IPS-20b (cell line): ENCODE measurements around the gene ADAM10.

ENCODE experiments used
- H3K27ac ChIP-seq: one replicate; pipeline ENCODE4 v1.5.1; 2013; ENCODE audit warnings: low read length
- H3K27me3 ChIP-seq: 2 replicates; pipeline ENCODE4 v1.6.1; 2013; ENCODE audit warnings: mild to moderate bottlenecking, low read length, inconsistent platforms; ENCODE audit not compliant: insufficient read depth
- H3K36me3 ChIP-seq: 2 replicates; pipeline ENCODE4 v1.6.1; 2013; ENCODE audit warnings: low read depth, mild to moderate bottlenecking, inconsistent platforms, low read length, moderate library complexity; ENCODE audit not compliant: insufficient read depth
- H3K4me1 ChIP-seq: 2 replicates; pipeline ENCODE4 v1.6.1; 2013; ENCODE audit warnings: mild to moderate bottlenecking, control low read depth, inconsistent platforms, low read length, moderate library complexity; ENCODE audit not compliant: insufficient read depth
- H3K4me3 ChIP-seq: 2 replicates; pipeline ENCODE4 v1.5.1; 2013; ENCODE audit warnings: mild to moderate bottlenecking, low read length, inconsistent platforms
- H3K9ac ChIP-seq: 2 replicates; pipeline ENCODE4 v1.6.1; 2013; ENCODE audit warnings: low read depth, mild to moderate bottlenecking, inconsistent platforms, low read length, moderate library complexity
- H3K9me3 ChIP-seq: 2 replicates; pipeline ENCODE4 v1.6.1; 2013; ENCODE audit warnings: mild to moderate bottlenecking, low read depth, low read length, inconsistent platforms; ENCODE audit not compliant: insufficient read depth

The ADAM10 gene

DNA sequence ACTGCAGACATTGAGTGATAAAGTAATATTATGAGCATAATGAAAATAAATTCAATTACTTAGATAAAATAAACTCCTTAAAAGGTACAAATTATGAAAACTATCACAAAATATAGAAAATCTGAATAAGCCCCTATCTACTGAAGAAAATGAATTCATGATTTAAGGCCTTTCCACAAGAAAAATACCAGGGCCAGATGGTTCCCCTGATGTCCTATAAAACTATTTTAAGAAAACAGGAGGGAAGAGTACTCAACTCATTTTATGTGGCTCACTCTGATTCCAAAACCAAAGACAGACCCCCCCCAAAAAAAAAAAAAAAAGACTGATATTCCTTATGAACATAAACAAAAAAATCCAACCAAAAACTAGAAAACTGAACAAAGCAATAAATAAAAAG is 59.9 kb downstream of the ADAM10 start:
- no peaks in the 10 kb centered on the region for H3K9me3 ChIP-seq
- H3K27me3 ChIP-seq = no peaks in the 10 kb centered on the region
- H3K4me3 ChIP-seq = no peak overlapping the region
- no peak overlapping the region for H3K27ac ChIP-seq
- H3K36me3 ChIP-seq = peaks cover 7% of the 10 kb centered on the region; the same call in 1 of the 2 replicates
- H3K9ac ChIP-seq = no peak overlapping the region
- H3K4me1 ChIP-seq = no peaks in the 10 kb centered on the region; the same call in 1 of the 2 replicates

DNA sequence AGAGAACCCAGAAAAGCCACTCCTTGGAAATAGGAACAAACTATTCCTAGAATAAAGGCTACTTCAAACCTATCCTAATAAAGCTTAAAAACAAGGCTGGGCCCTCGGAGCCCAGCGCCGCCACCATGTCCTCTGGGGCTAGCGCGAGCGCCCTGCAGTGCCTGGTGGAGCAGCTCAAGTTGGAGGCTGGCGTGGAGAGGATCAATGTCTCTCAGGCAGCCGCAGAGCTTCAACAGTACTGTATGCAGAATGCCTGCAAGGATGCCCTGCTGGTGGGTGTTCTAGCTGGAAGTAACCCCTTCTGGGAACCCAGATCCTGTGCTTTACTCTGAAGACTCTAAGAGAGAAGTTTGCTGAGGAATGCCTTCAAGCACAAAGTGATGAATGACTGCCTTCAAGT is 63.2 kb downstream of the ADAM10 start:
- Histone ChIP-seq H3K4me1 (no peaks in the 10 kb centered on the region; the same call in 1 of the 2 replicates), H3K27ac (no peak overlapping the region), H3K27me3 (no peaks in the 10 kb centered on the region), H3K9ac (no peak overlapping the region), H3K4me3 (no peak overlapping the region), H3K36me3 (no peaks in the 10 kb centered on the region), H3K9me3 (no peaks in the 10 kb centered on the region)

DNA sequence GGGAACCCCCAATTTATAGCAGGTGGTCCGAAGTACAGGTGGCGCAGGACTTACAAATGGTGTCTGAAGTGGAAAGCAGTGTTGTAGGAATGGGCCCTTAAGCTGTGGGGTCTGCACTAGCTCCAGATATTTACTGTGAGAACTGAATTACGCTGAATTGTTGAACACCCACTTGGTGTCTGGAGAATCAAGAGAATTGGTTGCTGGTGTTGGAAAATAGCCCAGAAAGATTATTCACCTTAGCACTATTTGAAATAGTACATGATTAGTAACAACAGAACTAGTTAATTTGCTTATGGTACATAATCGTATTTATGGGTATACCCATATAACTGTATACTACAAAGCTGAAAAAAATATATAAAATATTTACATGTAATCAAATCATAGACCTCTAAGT is 64.8 kb downstream of the ADAM10 start:
- Histone ChIP-seq H3K36me3 (no peaks in the 10 kb centered on the region), H3K4me1 (no peaks in the 10 kb centered on the region; the same call in 1 of the 2 replicates), H3K9me3 (no peaks in the 10 kb centered on the region), H3K9ac (no peak overlapping the region), H3K4me3 (no peak overlapping the region), H3K27ac (no peak overlapping the region), H3K27me3 (no peaks in the 10 kb centered on the region)

DNA sequence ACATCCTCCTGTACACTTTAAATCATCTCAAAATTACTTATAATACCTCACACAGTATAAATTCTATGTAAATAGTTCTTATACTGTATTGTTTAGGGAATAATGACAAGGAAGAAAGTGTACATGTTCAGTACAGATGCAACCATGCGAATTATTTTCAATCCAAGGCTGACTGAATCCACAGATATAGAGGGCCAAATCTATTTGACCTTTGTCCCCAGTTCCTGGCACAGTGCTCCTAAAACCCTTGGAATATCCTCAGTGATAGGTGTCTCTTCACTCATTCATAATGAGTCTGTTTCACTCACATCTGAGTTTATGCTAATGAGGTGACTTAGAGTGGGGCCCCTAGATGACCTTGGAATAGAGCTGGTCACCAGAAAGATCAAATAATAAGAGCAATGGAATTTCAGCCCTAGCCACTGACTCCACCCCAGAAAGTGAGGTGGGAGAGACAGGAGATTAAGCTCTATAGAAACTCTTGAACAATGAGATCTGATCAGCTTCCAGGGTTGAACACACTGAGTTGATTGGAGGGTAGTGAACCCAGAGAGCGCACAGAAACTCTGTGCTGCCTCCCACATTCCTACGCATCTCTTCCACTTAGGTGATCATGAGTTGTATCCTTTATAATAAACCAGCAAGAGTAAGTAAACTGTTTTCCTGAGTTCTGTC is 65.3 kb downstream of the ADAM10 start:
- Histone ChIP-seq H3K27ac (no peak overlapping the region), H3K9ac (no peak overlapping the region), H3K4me1 (no peaks in the 10 kb centered on the region; the same call in 1 of the 2 replicates), H3K9me3 (no peaks in the 10 kb centered on the region), H3K4me3 (no peak overlapping the region), H3K36me3 (no peaks in the 10 kb centered on the region), H3K27me3 (no peaks in the 10 kb centered on the region)

DNA sequence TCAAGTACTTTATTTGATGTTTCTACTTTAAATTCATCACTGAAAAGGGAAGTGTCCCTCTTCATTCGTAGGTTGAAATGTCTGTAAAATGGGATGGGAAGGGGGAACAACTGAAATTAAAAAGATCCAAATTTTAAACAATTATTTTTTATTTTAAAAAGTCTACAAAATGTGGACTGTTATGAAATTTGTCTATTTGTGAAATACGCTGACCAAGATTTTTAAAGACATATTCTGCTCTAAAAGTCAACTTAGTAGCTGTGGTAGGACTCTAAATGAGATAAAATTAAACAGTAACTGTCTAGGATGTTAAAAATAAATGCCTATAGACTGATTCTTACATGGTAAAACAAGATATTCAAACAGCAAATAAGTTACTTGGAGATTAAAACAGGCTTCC is 67.3 kb downstream of the ADAM10 start:
- no peak overlapping the region for H3K4me3 ChIP-seq
- H3K4me1 ChIP-seq = no peaks in the 10 kb centered on the region; the same call in 1 of the 2 replicates
- H3K27ac ChIP-seq = no peak overlapping the region
- H3K27me3 ChIP-seq = no peaks in the 10 kb centered on the region
- H3K36me3 ChIP-seq = no peaks in the 10 kb centered on the region
- H3K9ac ChIP-seq = no peak overlapping the region
- no peaks in the 10 kb centered on the region for H3K9me3 ChIP-seq

DNA sequence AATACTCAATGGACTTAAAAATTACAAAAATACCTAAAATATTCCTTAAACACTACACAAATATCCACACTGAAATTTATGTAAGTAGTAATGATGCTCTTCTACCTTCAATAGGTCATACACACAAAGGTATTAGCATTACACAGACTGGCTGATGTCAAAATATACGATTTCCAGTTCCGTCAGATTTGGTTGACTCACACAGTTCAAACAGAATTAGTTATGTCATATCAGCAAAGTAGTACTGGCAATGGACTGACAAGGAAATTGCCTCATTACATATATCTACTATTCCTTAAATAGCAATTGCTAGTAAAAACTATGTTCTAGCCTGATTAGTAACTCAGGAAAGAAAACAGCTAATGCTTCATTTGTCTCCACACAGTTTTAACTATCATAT is 70.8 kb downstream of the ADAM10 start:
- Histone ChIP-seq H3K36me3 (0 out of 2 replicates have a peak, but pooled peaks cover 3% of the 10 kb centered on the region), H3K27ac (no peak overlapping the region), H3K9me3 (no peaks in the 10 kb centered on the region), H3K4me3 (no peak overlapping the region), H3K4me1 (no peaks in the 10 kb centered on the region), H3K27me3 (no peaks in the 10 kb centered on the region), H3K9ac (no peak overlapping the region)

DNA sequence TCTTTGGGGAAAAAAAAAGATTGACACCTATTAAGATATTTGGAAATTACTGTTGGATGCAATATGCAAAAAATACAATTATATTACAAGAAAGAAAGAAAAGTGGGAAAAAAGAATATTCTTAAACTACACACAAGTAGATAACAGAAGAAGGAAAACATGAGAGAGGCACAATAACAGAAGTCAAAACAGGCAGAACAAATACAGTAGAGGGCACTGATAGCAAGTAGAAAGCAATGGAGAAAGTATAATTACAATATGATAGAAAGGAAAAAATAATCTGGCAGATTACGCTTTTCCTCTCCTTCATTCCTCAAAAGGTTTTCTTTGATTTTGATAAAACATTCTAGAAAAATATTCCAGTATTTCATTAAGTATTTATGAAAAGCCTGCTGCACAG is 72.1 kb downstream of the ADAM10 start:
- H3K4me3 ChIP-seq = no peak overlapping the region
- H3K27me3 ChIP-seq = no peaks in the 10 kb centered on the region
- H3K4me1 ChIP-seq = no peaks in the 10 kb centered on the region
- H3K9ac ChIP-seq = no peak overlapping the region
- no peak overlapping the region for H3K27ac ChIP-seq
- H3K36me3 ChIP-seq = 0 out of 2 replicates have a peak, but pooled peaks cover 3% of the 10 kb centered on the region
- no peaks in the 10 kb centered on the region for H3K9me3 ChIP-seq

DNA sequence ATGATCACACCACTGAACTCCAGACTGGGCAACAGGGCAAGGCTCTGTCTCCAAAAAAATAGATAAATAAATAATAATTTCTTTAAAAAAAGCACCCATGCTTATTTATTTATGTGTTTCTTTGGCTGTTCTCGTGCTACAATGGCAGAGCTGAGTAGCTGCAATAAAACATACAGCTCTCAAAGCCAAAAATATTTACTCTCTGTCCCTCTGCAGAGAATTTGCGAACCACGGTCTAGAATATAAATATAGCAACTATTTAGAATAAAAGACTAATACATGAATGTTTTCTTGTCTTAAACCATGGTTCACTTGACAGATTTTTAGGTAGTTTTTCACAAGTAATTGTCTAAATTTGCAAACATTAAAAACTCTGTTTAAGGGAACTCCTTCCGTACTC is 72.7 kb downstream of the ADAM10 start:
- H3K27ac ChIP-seq = no peak overlapping the region
- no peak overlapping the region for H3K9ac ChIP-seq
- no peaks in the 10 kb centered on the region for H3K4me1 ChIP-seq
- H3K36me3 ChIP-seq = 0 out of 2 replicates have a peak, but pooled peaks cover 3% of the 10 kb centered on the region
- H3K9me3 ChIP-seq = no peaks in the 10 kb centered on the region
- H3K4me3 ChIP-seq = no peak overlapping the region
- H3K27me3 ChIP-seq = no peaks in the 10 kb centered on the region

DNA sequence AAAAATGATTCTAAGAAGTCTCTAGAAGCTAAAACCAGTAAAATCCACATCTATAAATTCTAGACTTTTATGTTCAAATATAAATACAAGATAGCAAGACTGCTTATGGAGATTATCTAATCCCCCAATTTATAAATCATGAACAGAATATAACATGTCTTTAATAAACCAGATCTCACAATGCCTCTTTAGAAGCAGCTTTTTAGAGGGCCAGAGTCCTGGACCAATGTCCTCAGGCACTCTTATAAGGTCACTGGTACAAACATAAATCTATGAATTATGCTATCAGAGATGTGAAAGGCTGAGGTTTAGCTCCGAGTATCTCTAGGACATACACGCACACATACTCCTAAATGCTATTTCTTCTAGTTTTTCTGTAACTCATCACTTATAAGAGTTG is 78.3 kb downstream of the ADAM10 start:
- Histone ChIP-seq H3K36me3 (0 out of 2 replicates have a peak, but pooled peaks cover 2% of the 10 kb centered on the region), H3K27ac (no peak overlapping the region), H3K9ac (no peak overlapping the region), H3K4me3 (no peak overlapping the region), H3K27me3 (no peaks in the 10 kb centered on the region), H3K4me1 (peaks cover 30% of the 10 kb centered on the region), H3K9me3 (no peaks in the 10 kb centered on the region)

DNA sequence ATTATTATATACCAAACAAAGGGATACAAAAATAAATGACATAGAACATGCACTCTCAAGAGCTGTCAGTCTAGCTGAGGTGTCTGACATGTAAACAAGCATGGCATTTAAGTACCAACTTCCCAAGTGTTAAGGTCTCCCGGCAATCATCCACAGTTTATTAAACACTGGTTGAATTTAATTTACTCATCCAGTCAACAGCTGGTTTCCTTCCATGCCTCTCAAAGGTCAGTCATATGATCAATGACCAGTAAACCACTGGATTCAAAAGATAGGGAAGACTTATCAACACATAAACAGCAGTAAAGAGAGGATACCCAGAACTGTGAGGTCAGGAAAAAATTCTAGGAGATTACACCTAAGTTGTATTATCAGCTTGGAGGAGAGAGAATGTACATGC is 80.4 kb downstream of the ADAM10 start:
- H3K4me3 ChIP-seq = no peak overlapping the region
- H3K36me3 ChIP-seq = peaks cover 1% of the 10 kb centered on the region; the same call in 1 of the 2 replicates
- H3K9me3 ChIP-seq = no peaks in the 10 kb centered on the region
- H3K27me3 ChIP-seq = no peaks in the 10 kb centered on the region
- H3K4me1 ChIP-seq = peaks cover 43% of the 10 kb centered on the region
- no peak overlapping the region for H3K9ac ChIP-seq
- no peak overlapping the region for H3K27ac ChIP-seq

DNA sequence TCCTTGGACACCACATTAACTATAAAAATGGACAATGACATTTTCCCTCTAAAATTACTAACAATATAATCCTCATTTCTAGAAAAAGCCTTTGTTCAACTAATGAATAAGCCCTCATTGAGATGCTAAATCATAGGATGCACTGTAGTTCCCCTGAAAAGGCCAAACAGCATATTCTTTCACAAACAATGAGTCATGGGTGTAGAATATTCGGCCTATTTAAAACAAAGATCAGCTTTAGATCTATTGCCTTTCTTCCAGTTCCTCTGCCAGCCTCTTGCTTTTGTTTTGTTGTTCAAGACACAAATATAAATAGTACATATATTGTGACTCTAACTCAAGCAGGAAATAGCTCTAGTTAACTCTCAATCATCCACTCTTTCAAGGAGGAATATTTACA is 82.5 kb downstream of the ADAM10 start:
- peak overlapping the region; percentile 47; the same call in 1 of the 2 replicates for H3K4me3 ChIP-seq
- no peaks in the 10 kb centered on the region for H3K9me3 ChIP-seq
- H3K27me3 ChIP-seq = no peaks in the 10 kb centered on the region
- peaks cover 43% of the 10 kb centered on the region for H3K4me1 ChIP-seq
- peak overlapping the region; percentile 42 for H3K27ac ChIP-seq
- peak overlapping the region; percentile 29; the same call in 1 of the 2 replicates for H3K9ac ChIP-seq
- H3K36me3 ChIP-seq = peaks cover 14% of the 10 kb centered on the region; the same call in 1 of the 2 replicates

DNA sequence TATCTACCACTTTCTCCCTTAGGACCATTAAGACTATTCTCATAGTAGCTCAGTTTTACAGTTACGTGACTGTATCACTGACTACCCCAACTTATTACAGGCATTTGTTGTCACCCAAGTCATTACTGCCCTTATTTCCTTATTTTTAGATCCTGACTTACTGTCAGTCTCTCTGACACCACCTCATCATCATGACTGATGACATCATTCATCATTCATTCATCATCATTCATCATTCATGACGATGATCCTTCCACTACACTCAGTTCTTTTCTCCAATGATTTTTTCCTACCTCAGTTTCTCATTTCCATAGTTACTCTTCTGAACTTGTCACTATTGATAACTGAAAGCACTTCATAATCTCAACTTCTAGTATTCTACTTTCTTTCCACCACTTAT is 83.8 kb downstream of the ADAM10 start:
- H3K36me3 ChIP-seq = peaks cover 26% of the 10 kb centered on the region; the same call in 1 of the 2 replicates
- no peak overlapping the region for H3K27ac ChIP-seq
- H3K4me1 ChIP-seq = peaks cover 43% of the 10 kb centered on the region
- H3K9ac ChIP-seq = no peak overlapping the region
- H3K4me3 ChIP-seq = no peak overlapping the region
- no peaks in the 10 kb centered on the region for H3K27me3 ChIP-seq
- H3K9me3 ChIP-seq = no peaks in the 10 kb centered on the region
